Myocyte (in vitro differentiated cells): ENCODE data around the gene NGFR. TPM values are rescaled to one million over a fixed set of nuclear protein-coding genes. Genes with fewer than 3 reads are reported as not detected.

ENCODE experiments used
- DNase-seq: peaks from one replicate; pipeline ENCODE4 v3.0.0-alpha.2; 2012; ENCODE audit warnings: low read depth
- microRNA-seq: library from miRNA; unstranded; fragments of <30 nt; microRNA quantifications from one replicate; pipeline ENCODE4, GENCODE V29; 2016
- total RNA-seq: library from RNA; depleted of rRNA; stranded (reverse); fragments of >200 nt; gene quantifications from 2 replicates; pipeline ENCODE4 v1.2.3, GENCODE V29; 2014

NGFR gene
- total RNA-seq, 1 donor from 2014 or later, result 44.7 TPM

DNA sequence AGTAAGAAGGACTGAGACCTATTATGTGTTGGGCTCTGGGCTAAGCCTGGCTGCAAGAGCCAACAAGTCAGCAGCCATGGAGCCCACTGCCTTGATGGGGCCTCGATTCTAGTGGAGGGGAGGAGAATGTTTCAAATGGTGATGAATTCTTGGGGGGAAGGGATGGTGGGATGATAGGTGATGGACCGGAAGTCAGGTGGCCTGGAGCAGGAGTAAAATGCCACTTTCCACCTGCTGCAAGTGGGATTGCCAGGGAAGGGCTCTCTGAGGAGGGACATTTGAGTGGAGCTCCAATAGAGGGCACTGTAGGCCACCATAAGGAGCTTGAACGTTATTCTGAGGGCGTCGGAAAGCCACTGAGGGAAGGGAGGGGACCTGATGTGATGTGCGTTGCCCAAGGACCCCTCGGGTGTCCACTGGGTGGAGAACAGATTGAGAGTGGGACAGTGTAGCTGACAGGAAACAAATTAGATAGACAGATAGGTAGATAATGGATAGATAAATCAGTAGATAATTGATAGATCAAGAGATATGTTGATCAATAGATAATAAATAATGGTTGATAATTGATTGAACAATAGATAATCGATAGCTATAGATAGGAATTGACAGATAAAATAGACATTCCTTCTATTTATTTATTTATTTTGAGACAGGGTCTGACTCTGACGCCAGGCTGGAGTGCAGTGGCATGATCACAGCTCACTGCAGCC is 62.4 kb downstream of the NGFR start:
- DNase-seq, result peak; percentile 47

Small RNAs within 50 kb of the gene (microRNA-seq; reads per million reads assigned to microRNA genes)
- not detected for gene MIR6165

Other genes with a start within 250 kb of the NGFR start
- gene ZNF652, start 133.0 kb upstream of the NGFR start, total RNA-seq, result 24.6 and 26.5 TPM in 2 replicates
- 128 and 153 TPM in 2 replicates for gene PHB1, start 80.4 kb upstream of the NGFR start, total RNA-seq
- not detected in 2 replicates for gene NXPH3, start 80.6 kb downstream of the NGFR start, total RNA-seq
- 35.7 and 47.1 TPM in 2 replicates for gene SPOP, start 182.8 kb downstream of the NGFR start, total RNA-seq
- 88.3 and 96.5 TPM in 2 replicates for gene SLC35B1, start 212.7 kb downstream of the NGFR start, total RNA-seq